UCSD-AML1 (cell line): ENCODE measurements around the gene TAPT1.

ENCODE experiments used
- DNase-seq: peaks from one replicate; lab custom pipeline; 2025; ENCODE audit not compliant: unreplicated experiment; lab: John Stamatoyannopoulos, UW

TAPT1 gene

DNA sequence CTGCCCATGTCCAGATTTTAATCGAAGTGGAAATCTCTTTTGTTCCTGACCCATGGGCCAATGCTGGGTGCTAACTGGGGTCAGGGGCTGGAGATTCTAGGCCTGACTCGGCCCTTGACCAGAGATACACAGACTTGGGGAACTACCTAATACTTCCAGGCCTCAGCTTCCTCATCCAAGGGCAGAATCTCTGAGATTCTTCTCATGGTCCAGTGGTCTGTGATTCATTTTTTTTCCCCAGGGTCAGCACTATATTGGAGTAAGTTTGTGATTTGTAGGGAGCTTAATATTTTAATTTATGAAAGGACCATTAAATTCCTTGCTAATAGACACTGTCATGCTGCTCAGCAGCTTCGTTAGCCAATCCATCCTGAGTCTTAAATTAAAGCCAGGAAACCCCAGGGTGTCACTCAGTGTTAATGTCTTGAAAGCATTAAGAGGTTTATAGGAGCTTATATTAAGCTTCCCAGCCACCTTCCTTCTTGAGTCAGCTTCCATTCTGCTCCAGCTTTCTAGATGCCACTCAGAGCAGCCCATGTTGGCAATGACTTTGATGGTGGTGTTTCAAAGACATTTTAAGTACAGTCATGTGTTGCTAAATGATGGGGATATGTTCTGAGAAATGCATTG is 115.5 kb downstream of the TAPT1 start:
- no peak for DNase-seq
